HT1080 (cell line): ENCODE measurements around the gene PDIA5. TPM values are rescaled to one million over a fixed set of nuclear protein-coding genes. Genes with fewer than 3 reads are reported as not detected.
"Not testable (repeated sequence)": the region's sequence is repeated elsewhere in the genome, so short reads cannot be mapped to it uniquely, and the experiment has no call there.

Source experiments
- DNase-seq: peaks from one replicate; pipeline ENCODE4 v3.0.0-alpha.2; 2015; ENCODE audit warnings: low read depth
- total RNA-seq: library from RNA; depleted of rRNA; stranded (reverse); fragments of >200 nt; shearing (Covaris generic); gene quantifications from 2 replicates; pipeline ENCODE4 v1.2.3, GENCODE V29; 2014

The PDIA5 gene
- total RNA-seq, 1 experiment from 2014 or later: 47.5 TPM

GRCh38 chr3:123090728-123091531 lies 24.1 kb downstream of the PDIA5 start:
- DNase-seq: peak; percentile 51

- no peak for DNase-seq
Observed at GRCh38 chr3:123092243-123092642, 25.4 kb downstream of the PDIA5 start.

DNA sequence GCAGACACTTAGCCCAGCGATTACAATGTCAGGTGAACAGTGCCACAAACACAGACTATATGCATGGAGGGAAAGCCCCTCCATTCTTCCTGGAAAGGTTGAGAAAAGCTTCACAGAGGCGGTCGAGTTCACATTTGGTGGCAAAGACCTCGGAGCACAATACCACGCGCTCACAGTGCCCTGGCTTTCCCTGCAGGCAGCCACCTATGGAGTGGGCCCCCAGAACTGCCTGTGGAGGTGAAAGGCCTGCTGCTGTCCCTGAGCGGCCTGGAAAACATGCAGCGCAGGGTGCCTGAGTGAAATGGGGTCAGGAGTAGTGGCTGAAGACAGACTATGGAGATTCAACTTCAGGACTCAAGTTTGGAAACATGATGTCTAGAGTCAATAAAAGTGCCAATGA lies 26.9 kb downstream of the PDIA5 start:
- DNase-seq: no peak

- DNase-seq: no peak
Observed at GRCh38 chr3:123094516-123095313, 27.9 kb downstream of the PDIA5 start.

DNA sequence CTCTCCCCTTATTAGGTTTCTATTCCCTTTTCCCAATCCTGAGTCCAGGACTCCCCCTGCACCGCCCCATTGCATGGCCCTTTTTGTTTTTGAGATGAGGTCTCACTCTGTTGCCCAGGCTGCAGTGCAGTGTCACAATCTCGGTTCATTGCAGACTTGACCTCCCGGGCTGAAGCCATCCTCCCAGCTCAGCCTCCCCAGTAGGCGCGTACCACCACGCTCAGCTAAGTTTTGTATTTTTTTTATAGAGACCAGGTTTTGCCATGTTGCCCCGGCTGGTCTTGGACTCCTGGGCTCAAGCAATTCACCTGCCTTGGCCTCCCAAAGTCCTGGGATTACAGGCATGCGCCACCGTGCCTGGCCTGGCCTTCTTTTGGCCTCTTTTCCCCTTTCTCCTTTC lies 29.3 kb downstream of the PDIA5 start:
- no peak for DNase-seq

DNA sequence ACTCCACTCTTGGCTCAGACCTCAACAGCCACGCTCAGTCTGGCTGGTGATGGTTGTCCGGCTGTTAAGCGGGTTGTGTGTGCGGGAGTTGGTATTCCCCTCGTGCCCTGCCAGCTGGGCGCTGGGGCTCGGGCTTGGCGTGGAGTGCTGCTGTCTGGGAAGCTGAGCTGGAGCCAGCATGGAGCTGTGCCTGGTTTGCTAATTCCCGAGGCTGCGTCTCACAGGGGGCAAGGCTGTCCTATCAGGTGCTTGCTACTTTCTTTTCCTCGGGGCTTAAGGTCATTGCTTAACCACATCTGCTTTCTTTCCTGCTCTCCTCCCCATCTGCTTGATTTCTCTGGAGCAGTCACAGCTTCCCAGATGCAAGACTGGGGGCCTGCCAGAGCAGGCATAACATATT lies 29.9 kb downstream of the PDIA5 start:
- DNase-seq: no peak

DNA sequence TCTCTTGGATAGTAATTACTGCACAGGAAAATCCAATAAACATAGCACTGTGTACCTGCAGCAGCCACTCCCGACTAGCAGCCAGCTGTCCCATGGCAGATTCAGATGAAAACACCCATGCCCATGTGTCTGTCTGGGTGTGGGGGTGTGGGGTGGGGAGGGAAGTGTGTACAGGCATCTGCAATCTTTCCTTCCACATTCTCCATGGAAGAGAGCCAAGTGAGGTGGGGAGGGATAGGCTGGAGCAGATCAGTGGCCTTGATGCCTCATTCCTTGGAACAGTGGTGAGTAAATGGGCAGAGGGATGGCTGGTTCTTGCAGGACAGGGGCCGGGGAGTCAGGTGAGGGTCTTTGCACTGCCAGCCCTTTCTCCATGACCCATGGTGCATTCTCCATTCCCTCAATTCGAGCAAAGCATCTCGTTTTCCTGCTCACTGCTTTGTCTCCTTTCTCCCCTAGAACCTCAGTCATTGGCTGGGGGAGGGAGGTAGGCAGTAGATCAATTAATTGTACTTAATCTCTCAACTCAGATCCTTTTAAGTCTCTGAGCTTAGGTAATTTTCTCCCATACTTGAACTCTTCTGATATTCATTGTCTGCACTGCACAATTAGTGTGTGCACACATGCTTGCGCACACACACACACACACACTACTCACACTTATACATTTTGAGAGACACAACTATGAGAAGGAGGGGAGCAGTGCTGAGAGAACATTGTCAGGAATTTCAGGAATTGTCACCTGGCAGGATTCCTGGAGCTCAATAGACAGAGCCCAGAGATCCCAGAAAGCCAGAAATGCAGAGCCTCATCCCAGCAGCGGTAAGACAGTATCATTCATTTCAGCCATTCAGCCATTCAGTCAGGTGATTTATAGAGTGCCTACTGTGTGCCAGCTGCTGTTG lies 31.9 kb downstream of the PDIA5 start:
- no peak for DNase-seq

- DNase-seq: no peak
Observed at GRCh38 chr3:123099331-123100192, 32.7 kb downstream of the PDIA5 start.

DNA sequence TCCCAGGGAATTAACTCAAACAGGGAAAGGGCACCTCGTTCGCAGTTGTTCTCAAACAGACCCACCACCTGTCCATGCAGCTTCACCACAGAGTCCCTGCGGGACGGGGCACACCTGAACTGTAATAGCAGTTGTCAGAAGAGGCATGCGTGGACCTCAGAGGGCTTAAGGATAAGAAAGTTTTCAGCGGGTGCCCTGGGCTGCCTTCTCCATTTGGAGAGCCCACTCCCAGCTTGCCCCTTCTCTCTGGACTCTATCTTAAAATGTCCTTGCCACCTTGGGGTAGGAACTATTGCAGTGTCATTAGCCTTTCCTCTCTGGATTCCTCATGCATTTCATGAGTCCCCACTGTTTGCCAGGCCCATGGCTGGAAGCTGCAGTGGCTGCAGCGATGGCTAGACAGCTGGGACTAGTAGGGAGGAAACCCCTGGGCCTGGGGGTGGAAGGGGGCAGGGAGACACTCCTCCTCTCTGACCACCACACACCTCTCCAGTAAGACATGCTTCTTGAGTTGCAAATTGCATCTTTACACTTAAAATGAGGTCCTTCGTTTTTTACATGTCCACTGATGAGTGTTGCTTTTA lies 33.5 kb downstream of the PDIA5 start:
- no peak for DNase-seq

DNA sequence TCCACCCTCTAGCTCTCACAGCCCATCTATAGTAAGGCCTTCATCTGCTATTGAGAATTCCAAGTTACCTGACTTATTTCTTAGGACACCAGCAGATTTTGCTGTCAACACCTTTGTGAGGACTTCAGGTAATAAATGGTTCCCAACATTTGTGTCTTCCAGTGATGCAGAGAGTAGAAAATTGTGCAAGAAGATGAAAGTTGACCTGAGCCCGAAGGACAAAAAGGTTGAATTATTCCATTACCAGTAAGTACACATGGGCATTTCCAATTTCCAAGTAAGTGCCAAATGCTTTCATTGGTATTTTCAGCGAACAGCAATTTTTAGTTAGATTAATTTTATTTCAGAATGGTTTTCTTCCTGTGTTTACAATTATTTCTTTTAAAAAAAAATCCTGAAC lies 35.4 kb downstream of the PDIA5 start:
- no peak for DNase-seq

GRCh38 chr3:123102826-123103225 lies 36.0 kb downstream of the PDIA5 start:
- no peak for DNase-seq

GRCh38 chr3:123104550-123104949 lies 37.7 kb downstream of the PDIA5 start:
- peak; percentile 86 for DNase-seq

GRCh38 chr3:123105201-123106189 lies 38.7 kb downstream of the PDIA5 start:
- DNase-seq: no peak

DNA sequence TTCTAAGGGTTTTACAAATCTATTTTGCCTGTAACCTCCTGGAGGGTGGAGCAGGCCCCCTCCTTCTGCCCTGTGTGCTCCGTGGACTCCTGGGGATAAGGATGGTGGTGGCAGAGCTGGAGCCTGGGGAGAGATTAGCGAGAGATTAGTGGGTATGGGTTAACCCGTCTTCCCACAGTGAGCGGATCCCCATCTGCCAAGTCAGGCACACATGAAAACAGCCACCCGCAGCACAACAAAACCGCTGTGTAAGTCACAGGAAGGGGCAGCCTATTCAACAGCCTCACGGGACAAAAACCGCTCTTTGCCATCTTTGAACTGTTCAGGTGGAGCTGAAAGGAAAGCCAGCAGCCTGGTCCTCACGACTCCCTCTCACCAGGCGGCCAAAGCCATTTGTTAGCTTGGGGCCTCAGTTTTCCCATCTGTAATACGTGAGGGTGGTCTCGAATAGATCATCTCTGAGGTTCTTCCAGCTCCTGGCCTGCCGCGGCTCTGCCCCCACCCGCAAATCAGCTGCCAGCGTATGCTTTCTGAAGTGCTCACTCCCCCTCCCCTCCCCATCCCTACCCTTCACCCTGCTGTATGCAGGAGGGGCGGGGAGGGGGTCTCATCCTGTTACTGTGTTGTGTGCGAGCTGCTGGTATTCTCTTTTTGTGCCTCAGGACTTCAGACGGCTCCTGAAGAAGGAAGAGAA lies 43.6 kb downstream of the PDIA5 start:
- DNase-seq: no peak

DNA sequence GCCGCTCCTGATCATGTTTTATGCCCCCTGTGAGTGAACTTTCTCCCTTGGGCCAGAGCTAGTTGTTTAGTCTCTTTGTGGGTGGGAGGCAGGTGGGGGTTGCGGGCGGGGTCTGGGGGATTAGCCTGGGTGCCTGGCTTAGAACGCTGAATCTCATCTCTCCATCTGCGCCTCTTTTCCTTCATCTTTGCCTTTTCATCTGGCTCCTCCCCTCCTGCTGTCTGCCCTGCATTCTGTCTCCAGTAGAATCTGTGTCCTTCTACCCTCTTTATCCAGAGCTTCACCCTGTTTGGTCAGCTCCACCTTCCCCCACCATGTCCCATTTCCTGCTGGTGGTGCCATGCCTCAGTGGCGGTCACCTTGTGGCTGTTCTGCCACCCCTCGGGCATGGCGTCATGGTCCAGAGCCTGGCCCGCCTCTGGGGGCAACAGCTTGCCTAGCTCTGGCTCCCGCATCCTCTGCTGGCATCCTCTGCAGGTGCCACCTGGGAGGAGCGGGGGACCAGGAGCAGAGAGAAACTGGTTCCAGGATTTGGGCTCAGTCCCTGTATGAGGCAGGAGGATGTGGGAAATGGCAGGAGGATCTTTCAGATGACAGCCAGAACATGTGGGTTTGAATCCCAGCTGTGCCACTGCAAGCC lies 44.3 kb downstream of the PDIA5 start:
- no peak for DNase-seq

DNA sequence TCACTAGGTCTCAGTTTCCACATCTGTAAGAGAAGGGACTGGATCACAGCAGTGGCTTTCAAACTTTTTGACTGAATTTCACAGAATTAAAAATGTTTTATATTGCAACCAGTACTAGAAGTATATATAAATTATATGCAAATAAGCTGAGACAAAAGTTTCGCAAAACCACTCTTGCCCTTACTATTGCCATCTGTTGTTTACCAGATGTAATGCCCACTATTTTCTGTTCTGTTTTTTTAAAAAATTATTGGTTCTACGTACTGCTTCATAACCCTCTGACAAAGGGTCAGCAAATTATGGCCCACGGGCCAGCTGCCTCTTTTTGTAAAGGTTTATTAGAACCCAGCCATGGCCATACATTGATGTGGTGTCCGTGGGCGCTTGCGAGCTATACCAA lies 44.8 kb downstream of the PDIA5 start:
- DNase-seq: no peak

- no peak for DNase-seq
Observed at GRCh38 chr3:123112232-123112631, 45.4 kb downstream of the PDIA5 start.

GRCh38 chr3:123112656-123113055 lies 45.8 kb downstream of the PDIA5 start:
- not testable (repeated sequence) for DNase-seq
